Neural cell (in vitro differentiated cells): Measurements from ENCODE around the gene HDAC4.

Experiments
- CTCF ChIP-seq: fragments of 450-650 bp; IDR thresholded peaks from 2 replicates; pipeline ENCODE4 v1.5.1; 2014; ENCODE audit warnings: antibody characterized with exemption, mild to moderate bottlenecking, moderate library complexity; ENCODE audit not compliant: poor library complexity, severe bottlenecking
- EP300 ChIP-seq: fragments of 450-650 bp; conservative IDR thresholded peaks from 2 replicates; pipeline ENCODE4 v1.6.1; 2014; ENCODE audit warnings: antibody characterized with exemption, mild to moderate bottlenecking, moderate library complexity; ENCODE audit not compliant: poor library complexity, severe bottlenecking
- EZH2 ChIP-seq: fragments of 200-600, 300-800 bp; shearing (Covaris generic), sonication (generic); IDR thresholded peaks from 2 replicates; pipeline ENCODE4 v1.6.1; 2014; ENCODE audit warnings: antibody characterized with exemption, low read length, borderline replicate concordance, mild to moderate bottlenecking; ENCODE audit not compliant: insufficient read depth, poor library complexity, severe bottlenecking
- MXI1 ChIP-seq: fragments of 450-650 bp; conservative IDR thresholded peaks from 2 replicates; pipeline ENCODE4 v1.6.1; 2014; ENCODE audit warnings: antibody characterized with exemption, mild to moderate bottlenecking; ENCODE audit not compliant: poor library complexity, severe bottlenecking
- POLR2AphosphoS5 ChIP-seq: IDR thresholded peaks from 2 replicates; pipeline ENCODE4 v1.6.1; 2012
- RAD21 ChIP-seq: fragments of 450-650 bp; conservative IDR thresholded peaks from 2 replicates; pipeline ENCODE4 v1.6.1; 2014; ENCODE audit warnings: antibody characterized with exemption, mild to moderate bottlenecking, moderate library complexity
- REST ChIP-seq: IDR thresholded peaks from 2 replicates; pipeline ENCODE4 v1.6.1; 2012; ENCODE audit warnings: borderline replicate concordance
- SMC3 ChIP-seq: fragments of 450-650 bp; conservative IDR thresholded peaks from 2 replicates; pipeline ENCODE4 v1.6.1; 2014; ENCODE audit warnings: antibody characterized with exemption, mild to moderate bottlenecking, moderate library complexity; ENCODE audit not compliant: poor library complexity
- TAF1 ChIP-seq: IDR thresholded peaks from 2 replicates; pipeline ENCODE4 v1.6.1; 2012; ENCODE audit warnings: low read depth

GRCh38 chr2:239310401-239311061, 90.3 kb downstream of the HDAC4 start:
- TF ChIP-seq CTCF (no peak), MXI1 (no peak), POLR2AphosphoS5 (no peak), REST (no peak), EZH2 (no peak), SMC3 (no peak), RAD21 (no peak), TAF1 (no peak), EP300 (no peak)
